HepG2 (cell line): ENCODE measurements around the gene NCOA1. TPM values are rescaled to one million over a fixed set of nuclear protein-coding genes. Genes with fewer than 3 reads are reported as not detected.

Source experiments
- AHDC1 ChIP-seq: sonication (generic); formaldehyde crosslinking; IDR thresholded peaks from 2 replicates; pipeline ENCODE4 v1.5.1; 2020; ENCODE audit warnings: mild to moderate bottlenecking, missing genetic modification reagents, borderline replicate concordance
- EP300 ChIP-seq, 3 experiments: sonication (generic) in 1 of 3; formaldehyde crosslinking in 1 of 3; IDR thresholded peaks; 2 replicates each; pipeline versions ENCODE4 v1.5.1 to v1.6.1; 2011 to 2020; ENCODE audit warnings: low read depth in 2 of 3, low read length in 2 of 3, borderline replicate concordance in 1 of 3, improper control_type of control experiment in 1 of 3, mild to moderate bottlenecking in 1 of 3, missing genetic modification reagents in 1 of 3, moderate library complexity in 1 of 3
- KAT8 ChIP-seq: IDR thresholded peaks from 2 replicates; pipeline ENCODE4 v1.6.1; 2016; ENCODE audit warnings: missing genetic modification reagents, missing compliant biosample characterization
- POLR2G ChIP-seq: fragments of 200-400 bp; formaldehyde crosslinking; IDR thresholded peaks from 2 replicates; pipeline ENCODE4 v1.6.1; 2018; ENCODE audit warnings: mild to moderate bottlenecking, low read depth, low read length, moderate library complexity
- XRCC5 ChIP-seq: fragments of 200-400 bp; formaldehyde crosslinking; optimal IDR thresholded peaks from 2 replicates; pipeline ENCODE3; 2017; ENCODE audit warnings: mild to moderate bottlenecking, low read length
- YY1 ChIP-seq: IDR thresholded peaks from 2 replicates; pipeline ENCODE4 v1.6.1; 2011; ENCODE audit warnings: low read length, low read depth, moderate library complexity, mild to moderate bottlenecking; ENCODE audit not compliant: insufficient read depth, insufficient replicate concordance
- ZBTB33 ChIP-seq: sonication (generic); formaldehyde crosslinking; IDR thresholded peaks from 2 replicates; pipeline ENCODE4 v1.4.0; 2020; ENCODE audit warnings: missing genetic modification reagents
- ZNF280D ChIP-seq: sonication (generic); formaldehyde crosslinking; IDR thresholded peaks from 2 replicates; pipeline ENCODE4 v1.5.1; 2020; ENCODE audit warnings: mild to moderate bottlenecking, missing genetic modification reagents
- ZNF362 ChIP-seq: sonication (generic); formaldehyde crosslinking; IDR thresholded peaks from 2 replicates; pipeline ENCODE4 v1.4.0; 2020; ENCODE audit warnings: missing genetic modification reagents, mild to moderate bottlenecking, borderline replicate concordance
- ZNF44 ChIP-seq: sonication (generic); formaldehyde crosslinking; IDR thresholded peaks from 2 replicates; pipeline ENCODE4 v1.5.1; 2020; ENCODE audit warnings: mild to moderate bottlenecking, missing genetic modification reagents
- ZNF749 ChIP-seq: sonication (generic); formaldehyde crosslinking; IDR thresholded peaks from 2 replicates; pipeline ENCODE4 v1.8.0; 2022; ENCODE audit warnings: mild to moderate bottlenecking, missing genetic modification reagents, moderate library complexity, borderline replicate concordance
- polyA plus RNA-seq, 8 experiments: library from polyadenylated mRNA; depleted of rRNA in 3 of 8; stranded (reverse) in 7 of 8; unstranded in 1 of 8; fragments of >200 nt; fragmentation: Illumina TruSeq in 4 of 8; extraction: Trizol in 4 of 8; gene quantifications; 2 replicates each; pipeline versions ENCODE4 v1.2.1 to v1.2.3, GENCODE V29; 2011 to 2016; ENCODE audit warnings: low read depth in 4 of 8, missing spikeins in 1 of 8, mixed read lengths in 1 of 8; ENCODE audit not compliant: insufficient read depth in 1 of 8
- total RNA-seq, 5 experiments: library from RNA; depleted of rRNA; stranded (reverse); fragments of >200 nt; fragmentation: Illumina TruSeq; extraction: Trizol; gene quantifications; 2 replicates each; pipeline ENCODE4 v1.2.3, GENCODE V29; 2016; ENCODE audit warnings: low read depth in 1 of 5
- TF ChIP-seq, protein P1 (sequence below): sonication (generic); formaldehyde crosslinking; IDR thresholded peaks from 2 replicates; pipeline ENCODE4 v1.4.0; 2020; ENCODE audit warnings: missing genetic modification reagents

NCOA1 gene
- total and polyA plus RNA-seq, 2 of the 13 experiments (the other 11 are each of a cell fraction or from before 2014, with no cell fraction given) = 10.0 to 10.4 TPM

DNA sequence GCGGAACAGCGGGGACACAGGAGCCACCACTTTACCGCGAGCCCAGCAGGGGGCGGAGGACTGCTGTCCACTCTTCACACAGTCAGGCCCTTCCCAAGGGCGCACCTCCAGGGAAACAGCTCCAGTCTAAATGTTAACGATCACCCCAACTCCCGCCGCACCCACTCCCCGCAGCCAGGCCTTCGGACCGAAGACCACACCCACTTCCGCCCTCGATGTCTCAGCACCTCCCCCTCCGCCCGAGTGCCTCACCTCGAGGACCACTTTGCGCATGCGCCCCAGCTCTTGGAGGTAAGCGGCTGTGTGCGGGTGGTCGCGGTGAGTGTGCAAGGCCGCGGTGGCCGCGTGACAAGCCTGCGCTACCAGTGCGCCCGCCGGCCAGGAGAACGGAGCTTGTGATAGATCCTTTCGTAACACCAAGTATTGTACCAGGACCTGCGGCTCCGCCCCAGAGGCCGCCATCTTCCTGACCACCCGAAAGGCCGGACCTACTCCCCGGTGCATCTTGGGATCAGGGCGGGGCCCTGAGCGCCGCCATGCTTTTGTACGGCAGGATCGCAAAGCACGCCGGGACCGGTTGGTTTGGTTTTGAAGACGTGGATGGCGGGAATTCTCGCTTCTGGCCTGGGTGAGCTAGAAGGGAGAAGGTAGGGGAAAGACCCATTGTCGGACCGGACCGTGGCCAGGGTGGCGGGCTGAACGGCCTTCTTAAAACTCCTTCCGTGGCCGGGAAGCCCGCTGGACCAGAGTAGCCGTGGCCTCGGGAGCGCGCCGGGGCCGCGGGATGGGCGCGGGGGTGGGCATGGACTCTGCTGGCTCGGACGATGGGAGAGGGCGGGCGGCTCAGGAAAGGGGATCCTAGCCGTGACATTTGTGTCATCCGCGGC lies 302.1 kb downstream of the NCOA1 start, which contains the start of the genes CENPO and PTRHD1 (continued):
- TF ChIP-seq AHDC1 (0 out of 2 replicates have a peak, but pooled peaks have one; percentile 56), KAT8 (CRISPR knock-in tag) (peak; percentile 95), POLR2G (peak; percentile 98), YY1 (peak; percentile 100), ZBTB33 (peak; percentile 34), EP300 (IDR thresholded peaks at IDR 0.05; ENCODE audit: low read depth in 2 of 2, low read length in 2 of 2) (peak in 1 of 2 experiments; percentile 19; a peak in 1 of 4 replicates), EP300 (CRISPR knock-in tag; IDR thresholded peaks at IDR 0.05; ENCODE audit: borderline replicate concordance) (peak; percentile 53; the same call in 1 of the 2 replicates), ZNF362 (CRISPR knock-in tag) (peak; percentile 49; the same call in 1 of the 2 replicates), XRCC5 (peak; percentile 95), ZNF44 (peak; percentile 77), ZNF749 (CRISPR knock-in tag) (peak; percentile 93; the same call in 1 of the 2 replicates), ZNF280D (CRISPR knock-in tag) (no peak)
- TF ChIP-seq, protein P1, sequence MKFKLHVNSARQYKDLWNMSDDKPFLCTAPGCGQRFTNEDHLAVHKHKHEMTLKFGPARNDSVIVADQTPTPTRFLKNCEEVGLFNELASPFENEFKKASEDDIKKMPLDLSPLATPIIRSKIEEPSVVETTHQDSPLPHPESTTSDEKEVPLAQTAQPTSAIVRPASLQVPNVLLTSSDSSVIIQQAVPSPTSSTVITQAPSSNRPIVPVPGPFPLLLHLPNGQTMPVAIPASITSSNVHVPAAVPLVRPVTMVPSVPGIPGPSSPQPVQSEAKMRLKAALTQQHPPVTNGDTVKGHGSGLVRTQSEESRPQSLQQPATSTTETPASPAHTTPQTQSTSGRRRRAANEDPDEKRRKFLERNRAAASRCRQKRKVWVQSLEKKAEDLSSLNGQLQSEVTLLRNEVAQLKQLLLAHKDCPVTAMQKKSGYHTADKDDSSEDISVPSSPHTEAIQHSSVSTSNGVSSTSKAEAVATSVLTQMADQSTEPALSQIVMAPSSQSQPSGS (CRISPR knock-in tag) = peak; percentile 60; the same call in 1 of the 2 replicates
